HG03159 (cell line): Measurements from ENCODE around the gene APBA1.

Experiments used
- ATAC-seq: cut with Tn5 transposase; IDR thresholded peaks from one replicate; pipeline ENCODE4 v1.9.1; 2021; ENCODE audit warnings: mild to moderate bottlenecking, moderate library complexity; ENCODE audit not compliant: unreplicated experiment

The APBA1 gene

DNA sequence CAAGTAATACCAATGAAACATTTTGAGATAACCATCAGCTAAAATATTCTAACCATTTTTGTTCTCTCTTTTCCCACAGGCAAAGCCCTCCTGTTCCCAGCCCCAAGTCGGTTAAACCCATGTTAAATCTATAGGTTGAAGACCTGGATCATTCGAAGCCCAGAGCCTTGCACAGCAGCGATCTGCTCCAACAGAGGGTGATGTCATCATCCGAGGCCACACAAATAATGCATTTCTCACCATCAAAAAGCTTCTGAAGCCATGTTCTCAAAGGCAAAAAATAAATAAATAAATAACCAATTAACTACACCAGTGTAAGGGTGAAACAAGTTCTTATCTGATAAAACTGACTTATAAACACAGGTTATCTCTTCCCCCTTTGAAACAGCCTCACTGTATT, 178.0 kb downstream of the APBA1 start:
- ATAC-seq = no peak

DNA sequence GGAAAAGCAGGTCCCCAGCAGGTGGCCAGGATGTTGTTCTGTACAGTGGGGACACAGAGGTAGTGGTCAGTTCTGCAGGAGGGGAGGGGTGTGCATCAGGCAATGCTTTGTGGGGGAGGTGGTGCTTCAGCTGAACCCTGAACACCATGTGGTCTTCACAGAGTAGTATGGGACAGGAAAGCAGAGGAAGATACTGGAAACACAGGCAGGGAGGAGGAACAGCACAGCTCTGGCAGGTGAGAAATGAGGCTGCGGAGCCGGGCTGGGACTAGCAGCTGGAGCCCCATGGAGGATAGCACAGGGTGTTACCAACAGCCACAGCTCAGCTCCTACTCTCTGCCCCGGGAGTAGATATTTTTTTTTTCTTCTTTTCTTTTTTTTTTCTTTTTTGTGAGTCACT, 185.7 kb downstream of the APBA1 start:
- ATAC-seq = no peak

DNA sequence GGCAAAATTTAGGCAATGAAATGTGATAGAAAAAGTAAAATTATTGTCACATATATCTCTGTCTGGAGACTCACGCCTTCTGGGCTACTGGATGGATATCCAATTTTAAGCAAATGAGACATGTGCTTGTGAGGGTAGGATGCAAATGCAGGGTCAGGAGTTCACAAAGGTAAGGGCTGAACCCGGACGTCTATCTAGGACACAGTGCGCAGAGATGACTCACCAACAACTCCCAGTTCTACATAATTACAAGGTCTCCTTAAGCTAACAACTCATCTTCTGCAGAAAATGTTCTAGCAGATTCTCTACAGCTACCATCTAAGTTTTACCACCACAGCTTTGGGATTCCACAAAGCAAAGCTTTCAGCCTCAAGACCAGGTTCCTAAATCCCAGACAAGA, 186.7 kb downstream of the APBA1 start:
- no peak for ATAC-seq

DNA sequence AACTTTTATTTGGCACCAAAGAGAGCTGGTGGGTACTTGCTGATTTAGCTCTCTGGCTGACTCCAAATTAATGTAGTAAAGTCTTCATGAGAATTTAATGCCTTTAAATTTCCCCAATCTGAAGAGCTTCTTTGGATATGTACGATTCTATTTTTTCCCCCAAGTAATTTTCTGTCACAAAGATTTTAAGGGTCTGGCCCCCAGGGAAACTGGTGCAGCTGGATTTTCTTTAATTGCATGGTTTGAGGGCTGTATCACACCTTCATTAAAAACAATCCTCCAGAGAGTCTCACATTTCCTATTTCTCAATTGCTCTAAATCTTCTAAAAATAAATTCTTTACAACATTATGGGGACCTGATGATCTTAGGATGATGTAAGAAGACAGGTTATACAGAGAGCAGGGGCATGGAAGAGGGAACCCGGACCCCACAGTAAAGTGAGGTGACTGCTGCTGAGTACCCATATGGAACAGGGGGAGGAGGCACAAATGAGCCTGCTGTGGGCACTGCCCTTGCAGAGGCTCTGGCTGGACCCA, 188.2 kb downstream of the APBA1 start:
- no peak for ATAC-seq

DNA sequence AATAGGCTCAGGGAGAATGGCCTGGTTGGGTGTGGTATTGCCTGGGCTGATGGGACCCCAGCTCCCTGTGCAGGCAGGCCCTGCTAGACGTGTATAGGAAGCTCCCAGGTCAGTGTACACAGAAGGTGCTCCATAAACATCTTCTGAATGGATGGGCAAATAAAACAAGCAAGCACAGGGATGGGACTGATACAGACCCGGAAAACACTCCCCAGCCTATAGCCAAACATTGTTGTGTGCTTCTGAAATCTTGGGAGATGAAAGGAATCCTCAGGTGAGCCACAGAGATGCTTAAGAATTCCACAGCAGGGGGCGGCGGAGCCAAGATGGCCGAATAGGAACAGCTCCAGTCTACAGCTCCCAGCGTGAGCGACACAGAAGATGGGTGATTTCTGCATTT, 195.4 kb downstream of the APBA1 start:
- ATAC-seq = no peak

DNA sequence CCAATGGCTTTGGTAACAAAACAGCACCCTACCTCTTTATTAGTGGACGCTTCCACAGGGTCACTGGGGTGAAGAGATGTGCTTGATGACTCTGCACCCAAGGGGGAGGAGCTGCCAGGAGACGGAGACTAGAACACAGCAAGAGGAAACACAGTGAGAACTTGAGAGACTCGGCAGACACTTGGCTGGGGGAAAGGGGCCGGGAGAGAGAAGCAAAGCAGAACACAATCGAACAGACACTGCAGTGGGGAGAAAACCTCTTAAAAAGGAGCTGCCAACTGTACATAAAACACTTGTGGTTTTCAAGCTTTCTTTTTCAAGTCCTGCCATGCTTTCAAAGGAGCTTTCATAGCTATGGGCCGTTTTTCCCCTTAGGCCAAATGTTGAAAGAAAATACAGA, 196.2 kb downstream of the APBA1 start:
- ATAC-seq = no peak

DNA sequence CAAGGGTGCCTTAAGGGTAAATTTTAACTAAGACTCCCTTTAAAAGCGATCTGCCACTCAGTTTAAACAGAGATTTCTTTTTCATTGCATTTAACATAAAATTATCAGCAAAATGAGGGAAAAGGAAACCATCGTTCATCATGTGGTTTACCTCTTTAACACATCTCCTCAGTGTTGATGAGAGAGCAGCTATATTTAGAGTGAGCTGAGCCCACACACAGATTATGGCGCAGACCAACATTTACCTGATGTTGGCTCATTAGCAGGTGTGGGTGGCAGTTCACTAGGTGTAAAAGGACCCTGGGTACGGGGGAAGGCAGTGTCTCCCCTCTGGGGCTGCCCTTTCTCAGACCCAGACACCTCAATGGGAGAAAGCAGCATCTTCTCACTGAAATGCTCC, 197.3 kb downstream of the APBA1 start:
- ATAC-seq = no peak

DNA sequence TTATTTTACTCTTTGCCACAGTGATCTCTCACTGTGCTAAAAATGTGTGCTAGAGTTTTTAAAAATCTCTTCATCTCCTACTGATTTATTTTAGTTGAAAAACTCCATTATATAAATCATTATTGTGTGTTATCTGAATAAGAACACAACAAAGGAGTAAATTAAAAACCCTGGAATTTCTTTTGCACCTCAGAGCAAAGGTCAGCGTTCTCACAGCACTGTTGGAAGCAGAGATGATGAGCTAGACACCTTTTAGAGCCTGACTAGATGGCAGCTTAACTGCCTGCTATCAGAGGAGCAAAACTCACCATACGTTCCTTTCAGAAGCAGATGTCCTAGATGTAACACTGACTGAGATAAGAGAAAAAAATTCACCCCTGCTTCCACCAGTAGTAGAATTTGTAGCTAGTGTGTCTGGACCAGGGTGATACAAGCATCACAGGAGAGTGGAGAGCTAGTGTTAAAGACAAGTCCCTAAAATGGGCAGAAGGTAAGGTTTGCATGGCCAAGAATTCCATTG, 200.0 kb downstream of the APBA1 start:
- ATAC-seq = no peak

DNA sequence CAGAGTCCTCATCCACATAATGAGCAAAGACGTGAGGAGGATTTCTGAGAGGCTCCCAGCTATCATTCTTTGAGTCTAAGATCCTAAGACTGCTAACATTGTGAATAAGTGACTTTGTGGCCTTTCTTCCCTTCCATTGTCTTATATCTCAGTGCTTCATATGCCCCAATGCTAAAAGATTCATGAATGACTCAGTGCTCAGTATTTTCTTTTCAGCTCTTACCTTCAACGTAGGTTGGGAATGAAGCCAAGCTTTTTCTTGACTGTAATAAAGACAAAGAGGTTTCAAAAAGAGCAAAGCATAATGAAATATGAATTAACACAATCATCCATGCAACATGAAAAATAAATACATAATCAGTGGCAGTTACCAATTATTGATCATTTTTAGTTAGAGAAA, 200.7 kb downstream of the APBA1 start:
- no peak for ATAC-seq

DNA sequence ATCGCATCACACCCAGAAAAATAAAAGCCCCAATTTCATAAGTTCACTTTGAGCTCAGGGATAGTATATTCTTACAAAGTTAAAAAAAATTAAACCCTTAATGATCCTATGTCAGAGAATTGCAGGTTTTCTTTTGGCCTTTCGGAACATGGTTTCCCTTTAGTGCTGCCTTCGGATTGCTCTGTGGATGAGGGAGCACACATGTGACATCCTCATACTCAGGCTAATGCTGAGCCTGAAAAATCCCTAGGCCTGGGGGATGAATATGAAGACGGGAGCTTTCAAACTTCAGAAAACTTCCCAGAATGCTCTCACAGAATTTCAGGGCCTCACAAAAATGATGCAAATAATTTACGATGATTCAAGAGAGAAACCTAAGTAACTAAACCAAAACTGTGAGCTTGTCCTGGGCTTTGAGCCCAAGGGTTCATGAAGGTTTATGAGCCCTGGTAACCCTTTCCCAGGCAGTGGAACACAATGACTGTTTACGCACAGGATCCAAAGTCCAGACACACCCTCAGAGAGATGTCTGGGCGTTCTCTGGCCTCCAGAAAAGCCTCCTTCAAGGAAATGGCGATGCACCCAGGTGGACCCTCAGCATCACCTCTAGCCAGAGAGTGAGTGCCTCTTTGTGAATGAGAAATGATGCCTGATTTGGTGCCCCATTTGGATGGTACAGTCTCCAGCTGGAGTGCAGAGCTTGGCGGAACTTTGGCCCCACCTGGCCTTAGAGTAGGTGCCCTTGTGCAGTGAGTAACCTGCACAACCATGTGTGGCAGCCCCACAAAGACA, 201.8 kb downstream of the APBA1 start:
- ATAC-seq = no peak

DNA sequence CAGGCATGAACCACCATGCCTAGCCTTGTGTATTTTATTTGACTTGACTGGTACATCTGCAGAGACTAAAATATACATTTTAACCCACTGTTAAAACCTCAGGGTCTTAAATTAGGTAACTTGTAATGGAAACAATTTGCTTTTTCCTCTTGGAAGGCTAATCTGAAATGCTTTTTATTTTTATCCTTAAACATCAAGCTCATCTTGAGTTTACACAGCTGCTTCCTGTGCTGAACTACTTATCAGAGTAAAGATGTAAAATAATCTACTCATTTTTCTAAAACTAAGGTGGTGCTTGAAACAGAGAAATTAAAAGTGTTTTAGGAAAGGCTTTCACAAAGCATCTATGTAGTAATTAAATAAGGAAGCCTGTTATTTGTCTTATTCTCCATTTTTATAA, 203.0 kb downstream of the APBA1 start:
- ATAC-seq = no peak

DNA sequence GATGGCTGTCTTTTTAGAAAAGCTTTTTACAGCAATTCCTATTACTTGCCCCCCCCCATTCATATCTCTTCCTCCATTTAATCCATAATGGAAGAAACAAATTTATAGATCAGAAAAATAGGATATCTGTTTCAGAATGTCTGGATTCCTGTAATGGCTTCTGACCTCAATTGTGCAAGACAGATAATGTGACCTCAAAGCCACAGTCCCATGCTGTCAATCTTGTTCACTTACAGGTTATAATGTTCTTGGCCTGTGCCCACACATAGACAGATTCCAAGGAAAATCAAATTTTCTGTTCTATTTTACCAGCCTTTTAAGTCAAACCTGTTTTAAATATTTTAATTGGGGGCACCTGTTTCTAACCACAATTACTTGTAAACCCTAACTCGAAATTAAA, 203.8 kb downstream of the APBA1 start:
- ATAC-seq = no peak

DNA sequence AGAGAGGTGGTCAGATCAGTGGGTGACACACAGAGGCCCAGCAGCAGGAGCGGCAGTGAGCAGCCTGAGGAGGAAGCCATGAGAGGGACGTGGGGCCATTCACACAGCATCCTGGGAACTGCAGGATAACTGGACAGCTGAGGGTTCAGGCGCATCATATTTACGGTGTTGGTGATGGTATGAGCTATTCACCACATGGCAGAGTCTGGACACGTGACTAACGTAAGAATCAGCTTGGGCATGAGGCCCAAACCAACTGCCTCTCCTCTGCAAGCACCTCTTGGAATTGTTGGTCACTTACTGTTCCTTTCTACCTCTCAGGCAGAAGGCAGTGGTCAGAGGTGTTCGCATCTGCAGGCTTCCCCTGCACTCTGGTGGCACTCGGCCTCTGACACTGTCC, 206.0 kb downstream of the APBA1 start:
- no peak for ATAC-seq

DNA sequence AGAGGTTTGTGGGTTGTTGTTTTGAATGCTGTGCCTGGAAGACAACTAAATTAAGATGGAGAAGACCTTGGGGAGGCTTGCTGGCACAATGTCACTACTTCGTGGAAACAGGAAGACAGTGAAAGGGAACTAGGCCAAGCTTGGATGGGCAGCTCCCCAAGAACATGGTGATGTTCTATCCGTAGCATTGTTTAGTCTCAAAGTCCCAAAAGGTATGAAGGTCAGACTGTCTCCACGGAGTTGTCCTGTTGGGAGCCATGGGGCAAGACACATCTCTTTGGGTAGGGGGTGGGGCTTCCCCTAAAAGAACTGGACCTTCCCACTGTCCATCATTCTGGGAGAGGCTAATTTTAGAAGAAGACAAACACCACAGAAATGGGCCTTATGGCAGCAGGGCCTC, 206.7 kb downstream of the APBA1 start:
- no peak for ATAC-seq

DNA sequence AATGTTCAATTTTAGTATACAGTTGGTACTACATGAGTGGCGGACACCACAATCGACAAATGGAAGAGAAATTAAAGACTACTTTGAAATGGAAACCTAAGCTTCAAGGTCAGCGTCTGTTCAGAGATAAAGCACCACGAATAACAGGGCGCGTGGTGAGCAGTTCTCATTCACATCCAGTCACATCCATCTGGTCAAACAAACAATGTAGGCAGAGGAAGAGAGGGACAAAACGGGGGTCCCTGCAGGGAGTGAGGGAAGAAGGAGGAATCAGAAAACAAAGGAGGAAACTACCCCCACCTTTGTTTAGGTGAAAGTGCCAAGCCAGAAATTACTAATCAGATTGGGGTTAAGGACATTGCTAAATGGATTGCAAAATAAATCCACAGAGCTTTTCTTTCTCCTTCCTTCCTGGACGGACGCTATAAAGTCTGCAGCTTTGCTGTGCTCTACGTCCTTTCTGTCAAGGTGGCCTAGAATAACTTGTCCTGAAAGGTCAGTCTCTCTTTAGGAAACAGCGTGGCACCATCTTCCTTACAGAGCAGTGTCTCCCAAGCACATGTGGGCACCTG, 208.6 kb downstream of the APBA1 start:
- ATAC-seq = no peak

DNA sequence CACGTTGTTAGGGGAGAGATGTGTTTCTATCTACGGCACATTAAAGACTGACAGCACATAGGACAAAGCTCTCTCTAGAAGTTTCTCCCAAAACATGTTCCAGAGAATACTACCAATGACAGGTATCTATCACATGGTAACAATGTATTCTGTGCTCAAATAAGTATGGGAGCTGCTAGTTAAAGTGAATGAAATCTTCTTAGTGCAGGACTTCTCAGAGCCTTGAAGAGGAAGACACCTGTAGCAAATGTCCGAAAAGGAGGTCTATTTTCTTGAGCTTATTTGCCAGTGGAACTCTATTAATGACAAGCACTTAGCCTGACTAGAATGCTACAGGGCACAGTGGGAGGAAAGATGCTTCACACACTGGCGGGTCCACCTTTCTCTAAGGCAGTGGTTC, 209.8 kb downstream of the APBA1 start:
- no peak for ATAC-seq

DNA sequence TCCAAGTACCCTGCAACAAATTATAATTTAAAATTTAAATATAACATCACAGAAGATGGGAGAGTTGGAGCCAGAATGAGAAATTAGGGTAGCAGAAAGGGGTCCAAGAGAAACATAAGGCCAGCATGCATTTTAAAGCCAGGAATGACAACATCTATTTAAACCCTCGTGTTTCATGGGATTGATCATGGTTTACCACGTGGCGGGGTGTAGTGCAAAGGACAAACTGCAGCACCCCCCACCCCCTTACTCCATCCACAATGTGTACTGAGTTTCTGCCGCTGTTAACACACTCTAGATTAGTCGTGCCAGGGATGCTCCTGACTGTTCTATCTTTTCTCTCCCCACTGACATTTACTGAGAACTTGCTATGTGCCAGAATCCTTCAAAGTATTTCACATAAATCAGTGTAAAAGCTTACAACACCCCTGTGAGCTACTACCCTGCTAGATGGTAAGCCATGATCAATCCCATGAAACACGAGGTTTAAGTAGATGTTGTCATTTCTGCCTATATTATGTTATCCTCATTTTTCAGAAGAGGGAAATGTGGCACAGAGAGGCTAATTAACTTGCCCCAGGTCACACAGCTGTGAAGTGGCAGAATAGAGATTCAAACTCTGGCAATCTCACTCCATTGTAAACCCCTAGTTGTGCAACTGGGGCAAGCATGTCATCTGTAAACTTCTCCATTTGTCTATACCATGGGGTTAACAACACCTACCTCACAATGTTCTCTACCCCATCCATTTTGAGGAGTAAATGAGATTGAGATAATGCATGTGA, 210.9 kb downstream of the APBA1 start:
- ATAC-seq = no peak

DNA sequence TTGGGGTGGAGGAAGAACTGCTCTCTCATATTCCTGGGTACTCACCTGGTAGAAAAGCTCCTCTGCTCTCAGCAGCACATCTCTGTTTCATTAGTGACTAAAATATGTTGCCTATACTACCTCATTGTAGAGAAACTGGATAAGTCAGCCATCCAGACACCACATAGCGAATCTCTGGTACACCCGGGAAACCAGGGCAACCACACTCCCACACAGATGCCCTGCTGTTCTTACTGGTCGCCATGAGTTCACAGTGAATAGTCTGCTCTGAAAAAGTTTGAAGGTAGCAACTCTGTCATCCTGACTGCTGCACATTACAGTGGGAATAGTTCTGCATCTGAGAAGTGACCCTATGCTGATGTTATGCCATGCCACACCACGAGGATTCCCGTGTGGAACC, 212.2 kb downstream of the APBA1 start:
- no peak for ATAC-seq

DNA sequence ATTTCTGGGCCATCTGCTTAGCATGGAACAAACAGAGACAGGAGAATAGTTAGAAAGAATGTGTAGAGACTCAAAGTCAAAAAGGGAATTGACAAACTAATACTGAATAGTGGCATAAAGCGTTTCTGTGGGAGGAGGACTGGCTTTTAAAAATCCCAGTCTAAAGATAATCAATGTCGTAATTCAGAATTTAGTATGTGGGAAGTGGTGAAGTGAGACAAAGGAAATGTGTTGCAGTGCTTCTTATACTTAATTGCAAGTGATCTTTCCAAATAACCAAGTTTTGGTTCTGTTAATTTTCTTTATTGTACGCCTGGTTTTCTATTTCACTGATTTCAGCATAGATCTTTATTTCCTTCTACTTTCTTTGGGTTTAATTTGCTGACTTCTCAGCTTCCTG, 214.0 kb downstream of the APBA1 start:
- ATAC-seq = no peak

DNA sequence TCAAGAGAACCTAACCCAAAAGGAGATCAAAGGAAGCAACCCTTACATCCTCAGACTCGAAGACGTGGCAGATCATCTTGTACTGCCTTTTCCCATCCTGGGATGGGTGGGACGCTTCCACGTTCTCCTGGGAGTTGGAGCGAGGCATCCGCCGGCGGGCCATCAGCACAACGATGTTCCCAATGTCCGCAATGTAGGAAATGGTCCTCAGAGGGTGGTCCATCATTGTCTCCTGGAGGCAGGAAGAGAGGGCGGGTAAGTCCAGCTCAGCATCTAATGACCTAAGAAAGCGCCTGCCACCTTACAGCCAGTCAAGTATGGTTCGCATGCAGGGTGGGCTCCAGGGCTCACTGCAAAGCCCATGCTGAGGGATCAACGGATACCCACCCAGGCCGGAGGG, 216.0 kb downstream of the APBA1 start:
- ATAC-seq = no peak

DNA sequence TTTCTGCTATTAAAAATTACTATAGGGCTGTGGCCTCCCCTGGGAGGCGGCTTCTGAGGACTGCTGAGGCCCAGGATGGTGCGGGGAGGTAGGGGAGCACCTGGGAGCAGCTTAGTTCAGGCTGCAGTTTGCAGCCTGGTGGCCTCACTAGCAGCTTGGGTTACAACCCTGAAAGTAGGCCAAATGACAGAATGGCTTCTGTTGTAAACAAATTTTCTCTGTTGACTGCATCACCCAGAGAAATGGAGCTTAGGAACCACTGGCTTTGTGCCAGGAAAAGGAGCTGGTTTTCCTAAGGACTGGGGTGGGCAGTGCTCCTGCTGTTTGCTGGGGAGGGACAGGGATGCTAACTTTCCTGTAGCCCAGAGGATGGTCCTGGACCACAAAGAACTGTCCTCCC, 216.9 kb downstream of the APBA1 start:
- no peak for ATAC-seq

DNA sequence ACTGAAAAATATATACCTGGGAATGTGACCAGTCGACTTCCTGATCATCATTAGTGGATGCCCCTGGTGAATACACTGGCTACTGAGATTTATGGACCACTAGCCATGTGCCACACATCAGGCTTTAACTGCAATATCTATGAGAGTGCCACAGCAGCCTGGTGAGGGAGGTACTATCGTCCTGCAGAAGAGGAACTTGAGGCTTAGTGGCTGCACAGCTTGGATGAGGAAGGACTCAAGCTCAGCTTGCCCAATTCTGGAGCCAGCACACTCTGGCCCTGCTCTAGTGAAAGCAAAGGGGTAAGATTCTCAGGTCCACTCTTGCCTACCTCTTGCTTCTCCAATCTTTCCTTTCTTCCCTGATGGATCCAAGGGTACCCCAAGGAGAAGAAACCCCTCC, 217.8 kb downstream of the APBA1 start:
- ATAC-seq = no peak
